GM12891 (cell line): ENCODE results near the gene CDIPT.
"Not testable (repeated sequence)": the region's sequence is repeated elsewhere in the genome, so short reads cannot be mapped to it uniquely, and the experiment has no call there.

Experiments
- DNase-seq: peaks from one replicate; pipeline ENCODE4 v3.0.0; 2011; ENCODE audit warnings: low spot score; ENCODE audit not compliant: insufficient read length
- FAIRE-seq: peaks from 2 replicates; lab custom pipeline; 2011; peaks lifted over from hg19 to GRCh38; lab: Jason Lieb, UNC
- PAX5 ChIP-seq: IDR thresholded peaks from 2 replicates; pipeline ENCODE4 v1.6.1; 2011; ENCODE audit warnings: low read length, moderate library complexity, mild to moderate bottlenecking; ENCODE audit not compliant: insufficient read depth, severe bottlenecking
- POLR2A ChIP-seq: IDR thresholded peaks from 2 replicates; pipeline ENCODE4 v1.6.1; 2011; ENCODE audit warnings: low read depth, low read length, control low read depth
- POLR2AphosphoS5 ChIP-seq: IDR thresholded peaks from 2 replicates; pipeline ENCODE4 v1.6.1; 2011; ENCODE audit warnings: low read depth, low read length, control low read depth
- POU2F2 ChIP-seq: IDR thresholded peaks from 2 replicates; pipeline ENCODE4 v1.6.1; 2011; ENCODE audit warnings: low read depth, mild to moderate bottlenecking, control low read depth, low read length, moderate library complexity
- SPI1 ChIP-seq: IDR thresholded peaks from 2 replicates; pipeline ENCODE4 v1.6.1; 2011; ENCODE audit warnings: low read depth, low read length, control low read depth
- TAF1 ChIP-seq: IDR thresholded peaks from 2 replicates; pipeline ENCODE4 v1.6.1; 2011; ENCODE audit warnings: low read depth, low read length, control low read depth

Gene CDIPT

DNA sequence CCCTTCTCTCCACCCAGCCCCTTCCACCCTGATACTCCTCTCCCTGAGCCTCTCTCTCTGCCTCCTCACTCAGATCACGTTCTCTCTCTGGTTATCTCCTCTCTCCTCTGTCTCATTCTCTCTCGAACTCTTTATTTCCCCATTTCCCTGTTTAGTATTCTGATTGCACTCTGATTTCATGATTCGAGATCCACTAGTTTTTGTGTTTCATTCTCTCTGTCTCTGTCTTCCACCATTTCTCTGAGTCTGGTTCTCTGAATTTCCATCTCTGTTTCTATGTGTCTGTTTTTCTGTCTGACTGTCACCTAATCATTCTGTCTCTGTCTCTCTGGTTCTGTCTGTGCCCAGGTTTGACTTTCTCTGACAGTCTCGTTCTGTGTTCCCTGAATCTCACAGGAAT lies 34.3 kb upstream of the CDIPT start:
- DNase-seq: no peak
- no peak for FAIRE-seq
- TF ChIP-seq PAX5: no peak
- TF ChIP-seq TAF1: no peak
- no peak for TF ChIP-seq POLR2A
- TF ChIP-seq SPI1: no peak
- TF ChIP-seq POLR2AphosphoS5: no peak
- no peak for TF ChIP-seq POU2F2

DNA sequence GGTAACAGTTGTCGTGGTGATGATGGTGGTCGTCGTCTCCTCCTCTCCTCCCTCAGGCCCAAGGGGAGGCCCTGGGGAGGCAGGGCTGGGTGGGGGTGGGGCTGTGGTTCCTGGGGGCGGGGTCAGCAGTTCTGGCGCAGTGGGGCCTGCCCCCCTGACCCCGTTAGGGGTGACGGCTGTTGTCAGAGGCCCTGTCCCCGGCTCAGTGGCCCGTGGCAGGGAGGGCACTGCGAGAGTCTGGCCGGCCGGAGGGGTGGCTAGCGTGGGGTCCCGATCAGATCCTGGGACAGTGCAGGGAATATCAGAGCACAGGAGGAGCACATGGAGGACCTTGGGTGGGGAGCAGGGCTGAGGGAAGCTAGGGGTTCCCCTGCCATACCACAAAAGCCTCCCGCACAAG lies 33.8 kb upstream of the CDIPT start:
- DNase-seq: no peak
- FAIRE-seq: no peak
- TF ChIP-seq SPI1 (no peak), TAF1 (no peak), POU2F2 (no peak), POLR2AphosphoS5 (no peak), PAX5 (no peak), POLR2A (no peak)

GRCh38 chr16:29894352-29894751 lies 31.3 kb upstream of the CDIPT start:
- DNase-seq (no peak), FAIRE-seq (no peak)
- TF ChIP-seq SPI1 (no peak), PAX5 (no peak)

DNA sequence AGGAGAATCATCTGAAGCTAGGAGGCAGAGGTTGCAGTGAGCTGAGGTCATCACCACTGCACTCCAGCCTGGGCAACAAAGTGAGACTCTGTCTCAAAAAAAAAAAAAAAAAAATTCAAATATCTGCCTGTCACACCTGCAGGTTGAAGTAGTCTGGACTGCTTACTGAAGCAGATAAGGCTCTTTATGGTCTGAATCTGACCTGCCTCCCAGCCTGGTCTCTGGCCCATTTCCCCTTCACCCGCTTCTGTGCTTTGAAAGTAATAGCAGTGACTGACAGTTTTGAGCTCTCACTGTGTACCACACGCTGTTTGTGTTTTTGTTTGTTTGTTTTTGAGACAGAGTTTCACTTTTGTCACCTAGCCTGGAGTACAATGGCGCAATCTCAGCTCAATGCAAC lies 30.5 kb upstream of the CDIPT start:
- FAIRE-seq: no peak
- no peak for DNase-seq
- TF ChIP-seq POLR2A (no peak), POU2F2 (no peak), TAF1 (no peak), SPI1 (no peak), PAX5 (no peak), POLR2AphosphoS5 (no peak)

GRCh38 chr16:29892458-29892813 lies 29.4 kb upstream of the CDIPT start:
- TF ChIP-seq POLR2AphosphoS5: no peak
- TF ChIP-seq SPI1: no peak
- TF ChIP-seq PAX5: no peak
- TF ChIP-seq TAF1: no peak
- TF ChIP-seq POLR2A: no peak
- TF ChIP-seq POU2F2: no peak
- no peak for FAIRE-seq
- no peak for DNase-seq

DNA sequence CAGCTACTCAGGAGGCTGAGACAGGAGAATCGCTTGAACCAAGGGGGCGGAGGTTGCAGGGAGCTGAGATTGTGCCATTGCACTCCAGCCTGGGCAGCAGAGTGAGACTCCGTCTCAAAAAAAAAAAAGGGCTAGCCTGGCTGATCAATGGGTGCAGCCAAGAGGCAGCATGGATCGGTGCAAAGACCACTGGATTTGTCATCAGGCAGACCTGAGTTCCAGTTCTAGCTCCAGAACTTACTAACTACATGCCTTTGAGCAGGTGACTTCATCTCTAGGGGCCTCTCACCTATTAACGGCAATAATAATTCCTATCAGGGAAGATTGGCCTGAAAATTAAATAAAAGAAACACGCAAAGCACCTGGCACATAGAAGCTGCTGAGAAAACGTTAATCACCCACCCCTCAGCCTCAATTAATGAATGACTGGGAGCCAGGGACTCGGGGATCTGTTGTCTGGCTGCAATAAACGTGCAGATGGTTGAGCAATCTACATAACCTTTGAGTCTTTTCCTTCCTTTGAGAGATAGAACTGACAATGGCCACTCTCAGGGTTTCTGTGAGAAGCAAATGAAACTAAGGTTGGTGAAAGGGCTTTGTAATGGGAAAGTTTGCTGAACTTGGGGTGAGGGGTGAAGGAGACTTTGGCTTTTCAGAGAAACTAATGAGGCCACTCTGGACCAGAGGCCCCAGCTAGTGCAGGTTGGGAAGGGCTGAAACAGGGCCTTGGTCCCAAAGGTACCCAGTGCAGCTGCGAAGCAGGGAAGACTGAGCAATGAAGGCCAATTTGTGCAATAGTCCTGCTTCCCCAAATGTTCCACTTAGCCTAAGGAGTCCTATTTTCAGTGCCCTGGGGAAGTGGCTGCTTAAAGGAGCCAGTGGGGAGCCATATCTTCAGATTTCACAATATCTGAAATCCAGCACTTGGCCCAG lies 28.8 kb upstream of the CDIPT start:
- FAIRE-seq: no peak

GRCh38 chr16:29889372-29889771 lies 26.3 kb upstream of the CDIPT start:
- not testable (repeated sequence) for DNase-seq, FAIRE-seq

More for the DNA sequence above, 28.8 kb upstream of the CDIPT start:
- no peak for DNase-seq
- TF ChIP-seq SPI1 (no peak), POLR2A (no peak), PAX5 (no peak), TAF1 (no peak), POLR2AphosphoS5 (no peak)

- DNase-seq: no peak
- TF ChIP-seq SPI1 (no peak), TAF1 (no peak), PAX5 (no peak), POU2F2 (no peak), POLR2AphosphoS5 (no peak)
- no peak for FAIRE-seq
These were observed 21.0 kb upstream of the CDIPT start for GRCh38 chr16:29883987-29884386.

DNA sequence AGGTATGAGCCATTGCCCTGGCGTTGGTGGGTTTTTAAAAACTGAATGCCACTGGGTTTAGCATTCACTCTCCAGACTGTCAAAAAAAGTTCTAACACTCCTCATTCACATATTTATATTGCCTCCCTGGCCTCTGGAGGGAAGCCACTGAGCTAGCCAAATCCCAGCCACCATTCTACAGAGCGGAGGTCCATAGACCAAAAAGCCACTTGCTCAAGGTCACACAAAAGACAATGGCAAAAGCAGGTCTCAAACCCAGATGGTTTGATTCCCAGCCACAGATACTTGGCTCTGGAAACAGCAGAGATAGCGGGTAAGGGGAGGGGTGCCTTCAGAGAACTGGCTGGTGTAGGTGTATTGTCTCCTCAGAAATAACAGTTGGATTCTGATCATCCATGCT lies 18.0 kb upstream of the CDIPT start:
- DNase-seq: no peak
- TF ChIP-seq POU2F2 (no peak), POLR2AphosphoS5 (no peak), PAX5 (no peak), SPI1 (no peak), POLR2A (no peak), TAF1 (no peak)
- FAIRE-seq: no peak

DNA sequence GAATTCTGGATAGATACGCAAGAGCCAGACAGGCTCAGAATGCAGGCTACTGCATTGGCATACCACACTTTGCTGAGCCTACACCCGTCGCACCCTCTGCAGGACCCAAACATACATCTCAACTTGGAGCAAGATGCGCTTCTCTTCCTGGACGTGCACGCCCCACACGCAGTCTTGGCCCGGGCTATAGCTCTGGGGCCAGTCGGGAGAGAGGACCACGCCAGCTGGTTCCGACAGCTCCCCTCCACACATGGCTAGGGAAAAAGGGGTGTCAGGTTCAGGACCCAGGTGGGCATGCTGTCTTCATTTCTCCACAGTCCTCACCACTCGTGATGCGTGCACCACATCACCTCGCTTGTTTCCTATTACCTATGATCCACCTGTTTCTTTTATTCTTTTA lies 15.1 kb upstream of the CDIPT start:
- DNase-seq (no peak), FAIRE-seq (no peak)
- TF ChIP-seq TAF1: no peak
- TF ChIP-seq PAX5: no peak
- no peak for TF ChIP-seq SPI1
- no peak for TF ChIP-seq POU2F2
- TF ChIP-seq POLR2A: no peak
- TF ChIP-seq POLR2AphosphoS5: no peak
